NCI-H345 treated with DMSO at 0.1 percent for 48 hours (cell line): ENCODE results near the gene SSUH2.

Experiments used
- DNase-seq: peaks from one replicate; lab custom pipeline; 2025; ENCODE audit not compliant: unreplicated experiment; lab: John Stamatoyannopoulos, UW

Gene SSUH2

GRCh38 chr3:8642001-8642400, 2.6 kb downstream of the SSUH2 start:
- DNase-seq = no peak

GRCh38 chr3:8641472-8641871, 3.1 kb downstream of the SSUH2 start:
- no peak for DNase-seq

- DNase-seq = no peak
Measured at GRCh38 chr3:8640223-8640622, 4.4 kb downstream of the SSUH2 start.

GRCh38 chr3:8639659-8640000, 5.0 kb downstream of the SSUH2 start:
- no peak for DNase-seq

- DNase-seq = no peak
Measured at GRCh38 chr3:8638994-8639658, 5.5 kb downstream of the SSUH2 start.

- no peak for DNase-seq
Measured at GRCh38 chr3:8637348-8637747, 7.2 kb downstream of the SSUH2 start.

- DNase-seq = no peak
Measured at GRCh38 chr3:8635631-8636030, 9.0 kb downstream of the SSUH2 start.

- DNase-seq = no peak
Measured at GRCh38 chr3:8635125-8635524, 9.5 kb downstream of the SSUH2 start.

GRCh38 chr3:8632402-8633237, 12.0 kb downstream of the SSUH2 start:
- DNase-seq = no peak

- no peak for DNase-seq
Measured at GRCh38 chr3:8631661-8632060, 12.9 kb downstream of the SSUH2 start.

- DNase-seq = no peak
Measured at GRCh38 chr3:8629151-8630021, 15.2 kb downstream of the SSUH2 start.

GRCh38 chr3:8627949-8628348, 16.6 kb downstream of the SSUH2 start:
- no peak for DNase-seq

GRCh38 chr3:8627201-8627940, 17.2 kb downstream of the SSUH2 start:
- no peak for DNase-seq

GRCh38 chr3:8625991-8626390, 18.6 kb downstream of the SSUH2 start:
- DNase-seq = no peak

- no peak for DNase-seq
Measured at GRCh38 chr3:8624612-8625011, 20.0 kb downstream of the SSUH2 start.

GRCh38 chr3:8623741-8624140, 20.9 kb downstream of the SSUH2 start:
- DNase-seq = no peak

GRCh38 chr3:8622873-8623691, 21.5 kb downstream of the SSUH2 start:
- DNase-seq = peak; percentile 1

GRCh38 chr3:8621872-8622271, 22.7 kb downstream of the SSUH2 start:
- no peak for DNase-seq

GRCh38 chr3:8621141-8621540, 23.5 kb downstream of the SSUH2 start:
- no peak for DNase-seq

GRCh38 chr3:8619548-8619947, 25.1 kb downstream of the SSUH2 start:
- no peak for DNase-seq
